ENCODE measurements around the gene ADGRL2. TPM values are rescaled to one million over a fixed set of nuclear protein-coding genes. Genes with fewer than 3 reads are reported as not detected.

The ADGRL2 gene
- total and polyA plus RNA-seq, 9 of the 15 experiments (the other 6 are each of a cell fraction or from before 2014, with no cell fraction given), result 0.03 to 0.15 (median 0.13) TPM; not detected in 6

GRCh38 chr1:81850031-81850430, 49.3 kb downstream of the ADGRL2 start:
- no peaks in the 10 kb centered on the region for H3K9me3 ChIP-seq (replicated peaks; ENCODE audit: control insufficient read depth, insufficient read depth, low read depth, low read length)
- intact Hi-C loops (cut with micrococcal nuclease), result no loop called here
- H3K27ac ChIP-seq (ENCODE audit: extremely low read depth, low read depth, low read length), result no peak overlapping the region
- ChIA-PET POLR2A (no interaction called here), CTCF (ENCODE audit: low intra/inter-chr PET ratio) (no interaction called here)
- H2AFZ ChIP-seq (ENCODE audit: low read depth, low read length), result no peak overlapping the region
- BruUV-seq (replicated peaks), result no TSS peak
- H3K4me1 ChIP-seq (replicated peaks in 1 of 2; ENCODE audit: control insufficient read depth in 2 of 2, insufficient read depth in 2 of 2, low read length in 2 of 2), result no peaks in the 10 kb centered on the region
- TF ChIP-seq ILK (tag; IDR thresholded peaks at IDR 0.05; ENCODE audit: borderline replicate concordance, low read depth) (no peak), ZNF184 (CRISPR knock-in tag; IDR thresholded peaks at IDR 0.05) (no peak), NCOA4 (IDR thresholded peaks at IDR 0.05; ENCODE audit: partially characterized antibody) (no peak), CBX3 (IDR thresholded peaks at IDR 0.05; ENCODE audit: borderline replicate concordance in 1 of 2, low read length in 2 of 2) (no peak)
- no peaks in the 10 kb centered on the region for H3K27me3 ChIP-seq (ENCODE audit: control insufficient read depth in 2 of 2, insufficient read depth in 2 of 2, low read length in 2 of 2)
- no peak overlapping the region for H3K9ac ChIP-seq (ENCODE audit: insufficient read depth in 1 of 2, low read depth in 2 of 2, low read length in 2 of 2)
- ATAC-seq, result no peak
- 0% methylated on average over 3 of the region's 3 CpGs for WGBS (ENCODE audit: insufficient coverage, low coverage, missing lambda C conversion rate)
- H3K4me3 ChIP-seq, result no peak overlapping the region
- H3K4me2 ChIP-seq (ENCODE audit: insufficient read depth, low read length), result no peak overlapping the region
- in situ Hi-C loops (cut with MboI), result no loop called here
- no peaks in the 10 kb centered on the region for H3K36me3 ChIP-seq (ENCODE audit: control insufficient read depth, insufficient read depth, low read length)
- FAIRE-seq, result no peak
- H4K20me1 ChIP-seq (replicated peaks; ENCODE audit: control insufficient read depth, insufficient read depth, low read length), result no peaks in the 10 kb centered on the region
- no peak for DNase-seq (ENCODE audit: extremely low read depth in 1 of 4, low spot score in 3 of 4)
- H3K9me1 ChIP-seq (ENCODE audit: control insufficient read depth, insufficient read depth, low read length), result no peaks in the 10 kb centered on the region
- H3K79me2 ChIP-seq (ENCODE audit: control insufficient read depth, insufficient read depth, low read length), result no peaks in the 10 kb centered on the region

- Histone ChIP-seq H3K36me3 (ENCODE audit: control insufficient read depth, insufficient read depth, low read length) (no peaks in the 10 kb centered on the region), H3K9ac (ENCODE audit: insufficient read depth in 1 of 2, low read depth in 2 of 2, low read length in 2 of 2) (no peak overlapping the region), H3K4me3 (no peak overlapping the region), H3K79me2 (ENCODE audit: control insufficient read depth, insufficient read depth, low read length) (no peaks in the 10 kb centered on the region), H4K20me1 (replicated peaks; ENCODE audit: control insufficient read depth, insufficient read depth, low read length) (no peaks in the 10 kb centered on the region), H3K9me1 (ENCODE audit: control insufficient read depth, insufficient read depth, low read length) (no peaks in the 10 kb centered on the region), H3K4me1 (replicated peaks in 1 of 2; ENCODE audit: control insufficient read depth in 2 of 2, insufficient read depth in 2 of 2, low read length in 2 of 2) (no peaks in the 10 kb centered on the region), H3K27me3 (ENCODE audit: control insufficient read depth in 2 of 2, insufficient read depth in 2 of 2, low read length in 2 of 2) (no peaks in the 10 kb centered on the region), H2AFZ (ENCODE audit: low read depth, low read length) (no peak overlapping the region), H3K4me2 (ENCODE audit: insufficient read depth, low read length) (no peak overlapping the region), H3K9me3 (replicated peaks; ENCODE audit: control insufficient read depth, insufficient read depth, low read depth, low read length) (no peaks in the 10 kb centered on the region), H3K27ac (ENCODE audit: extremely low read depth, low read depth, low read length) (no peak overlapping the region)
- in situ Hi-C loops (cut with MboI) (no loop called here), intact Hi-C loops (cut with micrococcal nuclease) (no loop called here)
- no TSS peak for BruUV-seq (replicated peaks)
- no peak for FAIRE-seq
- ChIA-PET POLR2A (interaction anchor here (0.6 kb wide), 1 partner anchor 10 kb away, joined by 3 read pairs; no protein-coding TSS in a partner anchor), CTCF (ENCODE audit: low intra/inter-chr PET ratio) (no interaction called here)
- no peak for ATAC-seq
- DNase-seq (ENCODE audit: extremely low read depth in 1 of 4, low spot score in 3 of 4), result no peak
- TF ChIP-seq PURB (CRISPR knock-in tag; IDR thresholded peaks at IDR 0.05; ENCODE audit: low read depth) (no peak), ID3 (CRISPR knock-in tag; IDR thresholded peaks at IDR 0.05) (no peak), ID3 (tag; IDR thresholded peaks at IDR 0.05) (no peak), FUS (optimal IDR thresholded peaks at IDR 0.05; ENCODE audit: low read depth, low read length) (no peak), ZBTB12 (CRISPR knock-in tag; IDR thresholded peaks at IDR 0.05) (no peak), PRPF4 (IDR thresholded peaks at IDR 0.05; ENCODE audit: insufficient read depth, low read depth, low read length, poor library complexity, severe bottlenecking) (no peak), HDAC6 (IDR thresholded peaks at IDR 0.05; ENCODE audit: low read depth, low read length) (no peak), SAFB (IDR thresholded peaks at IDR 0.05; ENCODE audit: borderline replicate concordance, low read depth, low read length) (no peak), BRF1 (IDR thresholded peaks at IDR 0.05; ENCODE audit: borderline replicate concordance, extremely low read depth, insufficient read length) (no peak), CGGBP1 (CRISPR knock-in tag; IDR thresholded peaks at IDR 0.05) (no peak), NCOA4 (IDR thresholded peaks at IDR 0.05; ENCODE audit: partially characterized antibody) (no peak), THRAP3 (IDR thresholded peaks at IDR 0.05; ENCODE audit: borderline replicate concordance) (no peak), TBP (optimal IDR thresholded peaks at IDR 0.05; ENCODE audit: low read depth, low read length) (no peak), GATAD2A (IDR thresholded peaks at IDR 0.05) (no peak)
These were observed 49.8 kb downstream of the ADGRL2 start for GRCh38 chr1:81850495-81850894.
